ENCODE results near the gene PMM1.
"Not testable (repeated sequence)": the region's sequence is repeated elsewhere in the genome, so short reads cannot be mapped to it uniquely, and the experiment has no call there.

The PMM1 gene

DNA sequence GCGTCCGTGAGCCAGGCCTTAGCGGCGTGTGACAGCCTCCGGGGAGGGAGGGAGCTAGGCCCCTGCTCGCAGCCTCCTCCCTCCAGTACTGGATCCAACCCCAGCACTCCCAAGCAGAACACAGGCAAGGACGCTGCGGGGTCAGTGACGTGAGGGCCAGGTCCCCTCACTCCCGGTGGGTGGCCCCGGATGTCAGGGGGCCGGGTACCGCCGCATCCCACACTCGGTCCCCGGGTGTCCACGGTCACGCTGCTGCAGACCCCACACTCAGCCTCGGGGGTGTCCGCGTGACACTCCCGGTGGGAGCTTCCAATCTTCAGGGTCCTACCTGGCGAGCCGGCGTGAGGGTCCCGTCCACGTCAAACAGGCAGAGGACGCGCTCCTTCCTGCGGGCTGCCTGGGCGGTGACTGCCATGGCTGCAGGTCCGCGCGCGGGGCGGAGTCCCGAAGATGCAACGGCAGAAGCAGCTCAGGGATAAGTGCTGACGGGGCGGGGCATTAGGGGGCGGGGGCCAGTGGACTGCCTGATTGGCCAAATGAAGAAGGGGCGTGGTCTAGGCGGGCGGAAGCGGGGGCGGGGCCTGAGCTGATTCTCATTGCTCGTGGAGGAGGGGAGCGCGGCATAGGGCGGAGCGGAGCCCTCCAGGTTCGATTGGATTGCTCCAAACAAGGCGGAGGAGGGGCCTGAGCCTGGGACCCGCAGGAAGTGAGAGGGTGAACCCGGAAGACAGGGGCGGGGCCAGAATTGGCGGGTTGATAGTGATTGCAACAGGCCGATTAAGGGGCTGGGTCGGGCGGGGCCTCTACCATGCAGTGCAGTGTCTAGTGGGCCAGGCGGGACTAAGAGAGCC is at the start of gene PMM1:
Gene PMM1 (minus strand): TSS at position 450 of the 851 bp plus-strand sequence. CDS start 35 bp downstream, at position 415.
- Mint-ChIP-seq H3K9me3 (no peaks in the 10 kb centered on the region), H3K4me1 (peaks cover 26% of the 10 kb centered on the region), H3K4me3 (peak within 1 kb of the TSS; percentile 93), H3K36me3 (ENCODE audit: low read depth) (no peaks in the 10 kb centered on the region), H3K27ac (peak within 1 kb of the TSS; percentile 83), H3K27me3 (ENCODE audit: low read depth, poor library complexity) (no peaks in the 10 kb centered on the region)
- TF ChIP-seq, protein P1, sequence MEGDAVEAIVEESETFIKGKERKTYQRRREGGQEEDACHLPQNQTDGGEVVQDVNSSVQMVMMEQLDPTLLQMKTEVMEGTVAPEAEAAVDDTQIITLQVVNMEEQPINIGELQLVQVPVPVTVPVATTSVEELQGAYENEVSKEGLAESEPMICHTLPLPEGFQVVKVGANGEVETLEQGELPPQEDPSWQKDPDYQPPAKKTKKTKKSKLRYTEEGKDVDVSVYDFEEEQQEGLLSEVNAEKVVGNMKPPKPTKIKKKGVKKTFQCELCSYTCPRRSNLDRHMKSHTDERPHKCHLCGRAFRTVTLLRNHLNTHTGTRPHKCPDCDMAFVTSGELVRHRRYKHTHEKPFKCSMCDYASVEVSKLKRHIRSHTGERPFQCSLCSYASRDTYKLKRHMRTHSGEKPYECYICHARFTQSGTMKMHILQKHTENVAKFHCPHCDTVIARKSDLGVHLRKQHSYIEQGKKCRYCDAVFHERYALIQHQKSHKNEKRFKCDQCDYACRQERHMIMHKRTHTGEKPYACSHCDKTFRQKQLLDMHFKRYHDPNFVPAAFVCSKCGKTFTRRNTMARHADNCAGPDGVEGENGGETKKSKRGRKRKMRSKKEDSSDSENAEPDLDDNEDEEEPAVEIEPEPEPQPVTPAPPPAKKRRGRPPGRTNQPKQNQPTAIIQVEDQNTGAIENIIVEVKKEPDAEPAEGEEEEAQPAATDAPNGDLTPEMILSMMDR (IDR thresholded peaks at IDR 0.05), result no peak
- peak; percentile 100 for DNase-seq

DNA sequence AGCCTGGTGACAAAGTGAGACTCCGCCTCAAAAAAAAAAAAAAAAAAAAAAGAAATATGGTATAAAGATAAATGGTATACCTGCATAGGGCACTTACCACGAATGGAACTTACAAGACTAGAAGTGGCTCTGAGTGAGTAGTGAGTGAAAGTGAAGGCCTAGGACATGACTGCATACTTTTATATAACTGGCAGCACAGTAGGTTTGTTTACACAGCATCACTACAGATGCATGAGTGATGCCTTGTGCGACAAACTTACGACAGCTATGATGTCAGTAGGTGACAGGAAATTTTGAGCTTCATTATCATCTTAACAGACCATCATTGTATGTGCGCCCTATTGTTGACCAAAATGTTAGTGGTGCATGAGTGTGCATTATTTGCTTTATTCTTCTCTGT is 49.1 kb upstream of the PMM1 start:
- TF ChIP-seq, protein P1 (IDR thresholded peaks at IDR 0.05), result no peak
- Mint-ChIP-seq H3K4me1 (no peaks in the 10 kb centered on the region), H3K4me3 (no peak overlapping the region), H3K27me3 (ENCODE audit: low read depth, poor library complexity) (no peaks in the 10 kb centered on the region), H3K27ac (no peak overlapping the region), H3K9me3 (no peaks in the 10 kb centered on the region), H3K36me3 (ENCODE audit: low read depth) (peaks cover 79% of the 10 kb centered on the region)
- no peak for DNase-seq

GRCh38 chr22:41638124-41638523 is 48.5 kb upstream of the PMM1 start:
- Mint-ChIP-seq H3K27ac (no peak overlapping the region), H3K9me3 (peaks cover 4% of the 10 kb centered on the region), H3K36me3 (ENCODE audit: low read depth) (peaks cover 85% of the 10 kb centered on the region), H3K4me1 (no peaks in the 10 kb centered on the region), H3K27me3 (ENCODE audit: low read depth, poor library complexity) (no peaks in the 10 kb centered on the region), H3K4me3 (no peak overlapping the region)
- no peak for DNase-seq
- TF ChIP-seq, protein P1 (IDR thresholded peaks at IDR 0.05), result no peak

DNA sequence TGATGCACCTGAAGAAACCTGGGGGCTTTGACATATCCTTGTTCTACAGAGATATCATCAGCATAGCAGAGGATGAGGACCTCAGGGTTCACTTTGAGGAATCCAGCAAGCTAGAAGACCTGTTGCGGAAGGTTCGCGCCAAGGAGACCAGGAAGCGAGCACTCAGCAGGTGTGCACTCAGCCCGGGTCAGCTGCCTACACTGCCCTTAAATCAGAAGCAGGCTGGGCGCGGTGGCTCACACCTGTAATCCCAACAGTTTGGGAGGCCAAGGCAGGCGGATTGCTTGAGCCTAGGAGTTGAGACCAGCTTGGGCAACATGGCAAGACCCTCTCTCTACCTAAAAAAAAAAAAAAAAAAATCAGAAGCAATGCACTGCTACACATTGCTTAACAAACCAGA is 48.0 kb upstream of the PMM1 start:
- not testable (repeated sequence) for H3K4me3 Mint-ChIP-seq; H3K27me3 Mint-ChIP-seq (ENCODE audit: low read depth, poor library complexity); H3K4me1 Mint-ChIP-seq; DNase-seq; H3K27ac Mint-ChIP-seq; H3K9me3 Mint-ChIP-seq
- peaks cover 85% of the 10 kb centered on the region for H3K36me3 Mint-ChIP-seq (ENCODE audit: low read depth)

- no peak overlapping the region for H3K4me3 Mint-ChIP-seq
- DNase-seq, result no peak
- H3K4me1 Mint-ChIP-seq, result no peaks in the 10 kb centered on the region
- H3K9me3 Mint-ChIP-seq, result peaks cover 13% of the 10 kb centered on the region
- H3K27me3 Mint-ChIP-seq (ENCODE audit: low read depth, poor library complexity), result no peaks in the 10 kb centered on the region
- H3K36me3 Mint-ChIP-seq (ENCODE audit: low read depth), result peaks cover 84% of the 10 kb centered on the region
- no peak overlapping the region for H3K27ac Mint-ChIP-seq
- TF ChIP-seq, protein P1 (IDR thresholded peaks at IDR 0.05), result no peak
These were observed 46.8 kb upstream of the PMM1 start for GRCh38 chr22:41636467-41636866.

- H3K4me1 Mint-ChIP-seq; H3K4me3 Mint-ChIP-seq; H3K27ac Mint-ChIP-seq; DNase-seq; H3K27me3 Mint-ChIP-seq (ENCODE audit: low read depth, poor library complexity): not testable (repeated sequence)
- peaks cover 24% of the 10 kb centered on the region for H3K9me3 Mint-ChIP-seq
- peaks cover 78% of the 10 kb centered on the region for H3K36me3 Mint-ChIP-seq (ENCODE audit: low read depth)
These were observed 45.0 kb upstream of the PMM1 start for GRCh38 chr22:41634610-41635009.

GRCh38 chr22:41631615-41632014 is 42.0 kb upstream of the PMM1 start:
- DNase-seq; H3K4me1 Mint-ChIP-seq; H3K27ac Mint-ChIP-seq; H3K4me3 Mint-ChIP-seq; H3K27me3 Mint-ChIP-seq (ENCODE audit: low read depth, poor library complexity): not testable (repeated sequence)
- H3K9me3 Mint-ChIP-seq, result peaks cover 45% of the 10 kb centered on the region
- peaks cover 90% of the 10 kb centered on the region for H3K36me3 Mint-ChIP-seq (ENCODE audit: low read depth)

DNA sequence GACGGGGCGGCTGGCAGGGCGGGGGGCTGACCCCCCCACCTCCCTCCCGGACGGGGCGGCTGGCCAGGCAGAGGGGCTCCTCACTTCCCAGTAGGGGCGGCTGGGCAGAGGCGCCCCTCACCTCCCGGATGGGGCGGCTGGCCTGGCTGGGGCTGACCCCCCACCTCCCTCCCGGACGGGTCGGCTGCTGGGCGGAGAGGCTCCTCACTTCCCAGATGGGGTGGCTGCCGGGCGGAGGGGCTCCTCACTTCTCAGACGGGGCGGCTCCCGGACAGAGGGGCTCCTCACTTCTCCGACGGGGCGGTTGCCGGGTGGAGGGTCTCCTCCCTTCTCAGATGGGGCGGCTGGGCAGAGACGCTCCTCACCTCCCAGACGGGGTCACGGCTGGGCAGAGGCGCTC is 41.5 kb upstream of the PMM1 start:
- Mint-ChIP-seq H3K9me3 (peaks cover 45% of the 10 kb centered on the region), H3K36me3 (ENCODE audit: low read depth) (peaks cover 85% of the 10 kb centered on the region)
- H3K27me3 Mint-ChIP-seq (ENCODE audit: low read depth, poor library complexity); DNase-seq; H3K4me3 Mint-ChIP-seq; H3K4me1 Mint-ChIP-seq; H3K27ac Mint-ChIP-seq: not testable (repeated sequence)

Measured in nephron progenitor cell (in vitro differentiated cells).